OCI-M1 (cell line): ENCODE results near the gene HOXB1.

Experiments
- DNase-seq: peaks from one replicate; lab custom pipeline; 2025; lab: John Stamatoyannopoulos, UW

HOXB1 gene

GRCh38 chr17:48554412-48555257 lies 23.8 kb upstream of the HOXB1 start:
- DNase-seq: no peak

GRCh38 chr17:48553826-48554225 lies 23.0 kb upstream of the HOXB1 start:
- no peak for DNase-seq

GRCh38 chr17:48553190-48553547 lies 22.4 kb upstream of the HOXB1 start:
- DNase-seq: no peak

GRCh38 chr17:48552466-48553189 lies 21.8 kb upstream of the HOXB1 start:
- no peak for DNase-seq

GRCh38 chr17:48551596-48552465 lies 21.0 kb upstream of the HOXB1 start:
- DNase-seq: no peak

GRCh38 chr17:48551214-48551555 lies 20.4 kb upstream of the HOXB1 start:
- DNase-seq: no peak

- no peak for DNase-seq
Observed at GRCh38 chr17:48550502-48551213, 19.8 kb upstream of the HOXB1 start.

GRCh38 chr17:48549914-48550501 lies 19.2 kb upstream of the HOXB1 start:
- DNase-seq: no peak

- peak; percentile 18 for DNase-seq
Observed at GRCh38 chr17:48549281-48549630, 18.4 kb upstream of the HOXB1 start.

- DNase-seq: no peak
Observed at GRCh38 chr17:48548523-48549280, 17.9 kb upstream of the HOXB1 start.

GRCh38 chr17:48547808-48548522 lies 17.2 kb upstream of the HOXB1 start:
- peak; percentile 94 for DNase-seq

GRCh38 chr17:48546924-48547807 lies 16.4 kb upstream of the HOXB1 start:
- DNase-seq: peak; percentile 93

GRCh38 chr17:48546137-48546923 lies 15.5 kb upstream of the HOXB1 start:
- peak; percentile 87 for DNase-seq

GRCh38 chr17:48545539-48545938 lies 14.7 kb upstream of the HOXB1 start:
- peak; percentile 44 for DNase-seq

GRCh38 chr17:48545022-48545375 lies 14.2 kb upstream of the HOXB1 start, which contains the start of gene HOXB2:
TSS of gene HOXB2 (minus strand) at chr17:48545109. CDS start at chr17:48544911, 198 bp downstream.
- DNase-seq: peak; percentile 86

GRCh38 chr17:48544349-48545021 lies 13.7 kb upstream of the HOXB1 start:
- DNase-seq: peak; percentile 83

GRCh38 chr17:48543854-48544348 lies 13.1 kb upstream of the HOXB1 start:
- peak; percentile 72 for DNase-seq
